ENCODE measurements around the gene PCSK5. TPM values are rescaled to one million over a fixed set of nuclear protein-coding genes. Genes with fewer than 3 reads are reported as not detected.

Gene PCSK5
- polyA plus RNA-seq, 1 donor from 2014 or later: 1.7 TPM

GRCh38 chr9:76037587-76038225 is 147.2 kb downstream of the PCSK5 start:
- H3K9ac ChIP-seq (ENCODE audit: low read length): no peak overlapping the region
- TF ChIP-seq, protein P1, sequence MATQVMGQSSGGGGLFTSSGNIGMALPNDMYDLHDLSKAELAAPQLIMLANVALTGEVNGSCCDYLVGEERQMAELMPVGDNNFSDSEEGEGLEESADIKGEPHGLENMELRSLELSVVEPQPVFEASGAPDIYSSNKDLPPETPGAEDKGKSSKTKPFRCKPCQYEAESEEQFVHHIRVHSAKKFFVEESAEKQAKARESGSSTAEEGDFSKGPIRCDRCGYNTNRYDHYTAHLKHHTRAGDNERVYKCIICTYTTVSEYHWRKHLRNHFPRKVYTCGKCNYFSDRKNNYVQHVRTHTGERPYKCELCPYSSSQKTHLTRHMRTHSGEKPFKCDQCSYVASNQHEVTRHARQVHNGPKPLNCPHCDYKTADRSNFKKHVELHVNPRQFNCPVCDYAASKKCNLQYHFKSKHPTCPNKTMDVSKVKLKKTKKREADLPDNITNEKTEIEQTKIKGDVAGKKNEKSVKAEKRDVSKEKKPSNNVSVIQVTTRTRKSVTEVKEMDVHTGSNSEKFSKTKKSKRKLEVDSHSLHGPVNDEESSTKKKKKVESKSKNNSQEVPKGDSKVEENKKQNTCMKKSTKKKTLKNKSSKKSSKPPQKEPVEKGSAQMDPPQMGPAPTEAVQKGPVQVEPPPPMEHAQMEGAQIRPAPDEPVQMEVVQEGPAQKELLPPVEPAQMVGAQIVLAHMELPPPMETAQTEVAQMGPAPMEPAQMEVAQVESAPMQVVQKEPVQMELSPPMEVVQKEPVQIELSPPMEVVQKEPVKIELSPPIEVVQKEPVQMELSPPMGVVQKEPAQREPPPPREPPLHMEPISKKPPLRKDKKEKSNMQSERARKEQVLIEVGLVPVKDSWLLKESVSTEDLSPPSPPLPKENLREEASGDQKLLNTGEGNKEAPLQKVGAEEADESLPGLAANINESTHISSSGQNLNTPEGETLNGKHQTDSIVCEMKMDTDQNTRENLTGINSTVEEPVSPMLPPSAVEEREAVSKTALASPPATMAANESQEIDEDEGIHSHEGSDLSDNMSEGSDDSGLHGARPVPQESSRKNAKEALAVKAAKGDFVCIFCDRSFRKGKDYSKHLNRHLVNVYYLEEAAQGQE (IDR thresholded peaks at IDR 0.05; ENCODE audit: borderline replicate concordance): no peak
- TF ChIP-seq EZH2 (IDR thresholded peaks at IDR 0.05; ENCODE audit: borderline replicate concordance, insufficient read depth, low read length, poor library complexity, severe bottlenecking) (no peak), EP300 (conservative IDR thresholded peaks at IDR 0.05; ENCODE audit: poor library complexity, severe bottlenecking) (no peak), SMC3 (conservative IDR thresholded peaks at IDR 0.05; ENCODE audit: poor library complexity) (no peak), MXI1 (conservative IDR thresholded peaks at IDR 0.05; ENCODE audit: poor library complexity, severe bottlenecking) (no peak), TAF1 (IDR thresholded peaks at IDR 0.05; ENCODE audit: low read depth) (no peak)
- H4K20me1 ChIP-seq (ENCODE audit: insufficient read depth): no peaks in the 10 kb centered on the region
- no peak overlapping the region for H3K4me3 ChIP-seq (ENCODE audit: low read length)
- H3K9me2 ChIP-seq (ENCODE audit: insufficient read depth, low read length): no peaks in the 10 kb centered on the region
- no peaks in the 10 kb centered on the region for H3F3A ChIP-seq (ENCODE audit: insufficient read depth, low read length, poor library complexity, severe bottlenecking)
- no peak overlapping the region for H2AFZ ChIP-seq (ENCODE audit: low read depth, low read length)
- H3K4me2 ChIP-seq (ENCODE audit: low read length): no peak overlapping the region
- H3K27me3 ChIP-seq (ENCODE audit: insufficient read depth, low read depth, low read length): no peaks in the 10 kb centered on the region
- no peaks in the 10 kb centered on the region for H3K9me3 ChIP-seq (ENCODE audit: low read length)
- no peaks in the 10 kb centered on the region for H3K79me2 ChIP-seq (replicated peaks; ENCODE audit: insufficient read depth, low read length)
- peak overlapping the region; percentile 8 for H3K27ac ChIP-seq (ENCODE audit: low read length)
- no peaks in the 10 kb centered on the region for H3K36me3 ChIP-seq (ENCODE audit: insufficient read depth, low read length)

DNA sequence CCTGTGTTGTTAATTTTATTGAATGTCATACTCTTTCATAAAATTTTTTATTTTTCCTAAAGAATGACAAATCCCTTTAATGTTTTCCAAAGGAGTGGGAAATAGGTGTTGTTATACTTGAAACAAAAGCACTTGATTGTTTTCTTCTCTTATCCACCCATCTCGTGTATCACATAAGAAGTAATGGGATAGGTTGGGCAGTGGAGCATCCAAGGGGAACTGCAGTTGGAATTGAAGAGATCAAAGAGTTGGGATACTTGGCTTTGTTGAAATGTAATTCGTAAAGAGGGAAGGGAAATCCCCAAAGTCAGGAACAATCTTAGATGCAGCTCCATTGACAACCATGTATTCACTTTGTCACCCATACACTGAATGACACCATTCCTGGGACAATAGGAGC is 148.0 kb downstream of the PCSK5 start:
- no peak overlapping the region for H3K9ac ChIP-seq (ENCODE audit: low read length)
- H3K4me3 ChIP-seq (ENCODE audit: low read length): no peak overlapping the region
- H3K79me2 ChIP-seq (replicated peaks; ENCODE audit: insufficient read depth, low read length): no peaks in the 10 kb centered on the region
- H3K36me3 ChIP-seq (ENCODE audit: insufficient read depth, low read length): no peaks in the 10 kb centered on the region
- H3K9me2 ChIP-seq (ENCODE audit: insufficient read depth, low read length): no peaks in the 10 kb centered on the region
- TF ChIP-seq SMC3 (conservative IDR thresholded peaks at IDR 0.05; ENCODE audit: poor library complexity): no peak
- no peak for TF ChIP-seq CTCF (IDR thresholded peaks at IDR 0.05; ENCODE audit: poor library complexity, severe bottlenecking)
- TF ChIP-seq TAF1 (IDR thresholded peaks at IDR 0.05; ENCODE audit: low read depth): no peak
- TF ChIP-seq, protein P1 (IDR thresholded peaks at IDR 0.05; ENCODE audit: borderline replicate concordance): no peak
- TF ChIP-seq EP300 (conservative IDR thresholded peaks at IDR 0.05; ENCODE audit: poor library complexity, severe bottlenecking): no peak
- no peak for TF ChIP-seq MXI1 (conservative IDR thresholded peaks at IDR 0.05; ENCODE audit: poor library complexity, severe bottlenecking)
- TF ChIP-seq EZH2 (IDR thresholded peaks at IDR 0.05; ENCODE audit: borderline replicate concordance, insufficient read depth, low read length, poor library complexity, severe bottlenecking): no peak
- no peak for TF ChIP-seq POLR2AphosphoS5 (IDR thresholded peaks at IDR 0.05)
- TF ChIP-seq RAD21 (conservative IDR thresholded peaks at IDR 0.05): no peak
- peak overlapping the region; percentile 8 for H3K27ac ChIP-seq (ENCODE audit: low read length)
- H2AFZ ChIP-seq (ENCODE audit: low read depth, low read length): no peak overlapping the region
- H3K27me3 ChIP-seq (ENCODE audit: insufficient read depth, low read depth, low read length): no peaks in the 10 kb centered on the region
- H4K20me1 ChIP-seq (ENCODE audit: insufficient read depth): no peaks in the 10 kb centered on the region
- no peak overlapping the region for H3K4me2 ChIP-seq (ENCODE audit: low read length)
- H3K9me3 ChIP-seq (ENCODE audit: low read length): no peaks in the 10 kb centered on the region
- no peaks in the 10 kb centered on the region for H3F3A ChIP-seq (ENCODE audit: insufficient read depth, low read length, poor library complexity, severe bottlenecking)

All from neural cell (in vitro differentiated cells).